K562 (cell line): Measurements from ENCODE around the gene EFCC1. TPM values are rescaled to one million over a fixed set of nuclear protein-coding genes. Genes with fewer than 3 reads are reported as not detected.

Experiments
- ATAC-seq: fragments of 200-7000 bp; cut with Tn5 transposase; 3 replicates; pipeline ENCODE4 v1.9.1; 2020; ENCODE audit warnings: moderate library complexity
- BruUV-seq: library from RNA; stranded (reverse); fragments of 400-500 nt; replicated peaks from 2 replicates; lab custom pipeline; 2021; lab: Mats Ljungman, UMichigan
- CTCF ChIA-PET: fragments of 300-600 bp; formaldehyde crosslinking; extraction: SDS; loops from one replicate; lab custom pipeline; 2021; ENCODE audit warnings: low intra/inter-chr PET ratio; lab: Yijun Ruan, JAX
- POLR2A ChIA-PET: fragments of 300-600, 350-650 bp; sonication (Branson Sonifier 250); formaldehyde crosslinking; extraction: SDS; loops from one replicate; lab custom pipeline; 2021; ENCODE audit warnings: antibody characterized with exemption, inconsistent platforms; lab: Yijun Ruan, JAX
- DNase-seq, 4 experiments: peaks; one replicate each; pipeline versions ENCODE4 v3.0.0 to v3.0.0-alpha.2; 2011 to 2018; ENCODE audit warnings: low spot score in 3 of 4, mixed read lengths in 3 of 4; ENCODE audit errors: extremely low read depth in 1 of 4
- FAIRE-seq: peaks from 2 replicates; lab custom pipeline; 2011; peaks lifted over from hg19 to GRCh38; lab: Jason Lieb, UNC
- H2AFZ ChIP-seq: 2 replicates; pipeline ENCODE4 v1.6.0; 2011; ENCODE audit warnings: low read depth, low read length, control low read depth, inconsistent platforms
- H3K27ac ChIP-seq: fragments of 200-600 bp; 3 replicates; pipeline ENCODE4 v1.8.0; 2011; ENCODE audit warnings: low read depth, mild to moderate bottlenecking, control low read depth, inconsistent platforms, low read length, moderate library complexity, mixed read lengths; ENCODE audit errors: extremely low read depth
- H3K27me3 ChIP-seq, 2 experiments: fragments of 300-600 bp in 1 of 2; 2 replicates in 1 of 2; 3 replicates in 1 of 2; pipeline versions ENCODE4 v1.6.0 to v1.8.0; 2011; ENCODE audit warnings: inconsistent platforms in 2 of 2, low read length in 2 of 2, mild to moderate bottlenecking in 1 of 2, mixed read lengths in 1 of 2, moderate library complexity in 1 of 2; ENCODE audit not compliant: control insufficient read depth in 2 of 2, insufficient read depth in 2 of 2
- H3K36me3 ChIP-seq: fragments of 300-600 bp; 3 replicates; pipeline ENCODE4 v1.8.0; 2011; ENCODE audit warnings: mild to moderate bottlenecking, low read length, inconsistent platforms; ENCODE audit not compliant: control insufficient read depth, insufficient read depth
- H3K4me1 ChIP-seq, 2 experiments: fragments of 200-600 bp in 1 of 2; replicated peaks in 1 of 2; 2 replicates in 1 of 2; 3 replicates in 1 of 2; pipeline versions ENCODE4 v1.5.1 to v1.8.0; 2011; ENCODE audit warnings: inconsistent platforms in 2 of 2, low read length in 2 of 2, mild to moderate bottlenecking in 1 of 2, mixed read lengths in 1 of 2, moderate library complexity in 1 of 2; ENCODE audit not compliant: control insufficient read depth in 2 of 2, insufficient read depth in 2 of 2
- H3K4me2 ChIP-seq: 2 replicates; pipeline ENCODE4 v1.6.1; 2011; ENCODE audit warnings: low read length, control low read depth, inconsistent platforms, mixed read lengths; ENCODE audit not compliant: insufficient read depth
- H3K4me3 ChIP-seq: fragments of 200-600 bp; sonication (generic), shearing (Covaris generic); 2 replicates; pipeline ENCODE4 v1.5.1; 2016; ENCODE audit warnings: control low read depth, inconsistent platforms
- H3K79me2 ChIP-seq: fragments of 200-600 bp; 3 replicates; pipeline ENCODE4 v1.8.0; 2011; ENCODE audit warnings: low read length, inconsistent platforms; ENCODE audit not compliant: control insufficient read depth, insufficient read depth
- H3K9ac ChIP-seq, 2 experiments: 2 replicates each; pipeline versions ENCODE4 v1.6.0 to v1.6.1; 2011; ENCODE audit warnings: low read depth in 2 of 2, low read length in 2 of 2, control low read depth in 1 of 2, inconsistent platforms in 1 of 2, mild to moderate bottlenecking in 1 of 2, mixed read lengths in 1 of 2; ENCODE audit not compliant: insufficient read depth in 1 of 2
- H3K9me1 ChIP-seq: one replicate; pipeline ENCODE4 v1.6.0; 2011; ENCODE audit warnings: inconsistent platforms, mild to moderate bottlenecking, low read length, moderate library complexity; ENCODE audit not compliant: control insufficient read depth, insufficient read depth
- H3K9me3 ChIP-seq: replicated peaks from 2 replicates; pipeline ENCODE4 v1.5.1; 2011; ENCODE audit warnings: low read depth, low read length, inconsistent platforms; ENCODE audit not compliant: control insufficient read depth, insufficient read depth
- H4K20me1 ChIP-seq: replicated peaks from 2 replicates; pipeline ENCODE4 v1.6.1; 2011; ENCODE audit warnings: low read length, inconsistent platforms, mixed read lengths; ENCODE audit not compliant: control insufficient read depth, insufficient read depth
- ESRRB ChIP-seq: fragments of 250-450 bp; sonication (Bioruptor Pico); IDR thresholded peaks from 2 replicates; pipeline ENCODE4 v1.5.0; 2020; ENCODE audit warnings: mild to moderate bottlenecking, moderate library complexity, borderline replicate concordance
- ETS1 ChIP-seq: conservative IDR thresholded peaks from 2 replicates; pipeline ENCODE4 v1.6.1; 2011; ENCODE audit warnings: low read depth, mild to moderate bottlenecking, low read length; ENCODE audit not compliant: control insufficient read depth
- FOS ChIP-seq: IDR thresholded peaks from 3 replicates; pipeline ENCODE4 v1.6.1; 2011; ENCODE audit not compliant: insufficient read length; ENCODE audit errors: extremely low read depth
- HINFP ChIP-seq: fragments of 450-650 bp; conservative IDR thresholded peaks from 2 replicates; pipeline ENCODE4 v1.6.1; 2016; ENCODE audit warnings: missing genetic modification characterization, low read depth, mild to moderate bottlenecking, control low read depth, missing compliant biosample characterization
- NR4A1 ChIP-seq, 2 experiments: fragments of 250-450 bp in 1 of 2; fragments of 450-650 bp in 1 of 2; sonication (Bioruptor Pico) in 1 of 2; IDR thresholded peaks; 2 replicates each; pipeline versions ENCODE4 v1.4.0 to v1.6.1; 2016 to 2020; ENCODE audit warnings: mild to moderate bottlenecking in 2 of 2, missing compliant biosample characterization in 1 of 2, missing genetic modification characterization in 1 of 2, moderate library complexity in 1 of 2
- PCBP2 ChIP-seq: fragments of 200-400 bp; formaldehyde crosslinking; IDR thresholded peaks from 2 replicates; pipeline ENCODE4 v1.6.1; 2018; ENCODE audit warnings: low read length, low read depth, mild to moderate bottlenecking, moderate library complexity; ENCODE audit not compliant: poor library complexity, severe bottlenecking
- PHF8 ChIP-seq: fragments of 200-600 bp; sonication (generic); IDR thresholded peaks from 2 replicates; pipeline ENCODE4 v1.6.1; 2012; ENCODE audit warnings: mixed run types, mild to moderate bottlenecking, inconsistent platforms, low read length, moderate library complexity, borderline replicate concordance
- PML ChIP-seq: IDR thresholded peaks from 2 replicates; pipeline ENCODE4 v1.6.1; 2012; ENCODE audit warnings: low read length, inconsistent platforms
- POLR3G ChIP-seq: IDR thresholded peaks from 2 replicates; pipeline ENCODE4 v1.6.1; 2011; ENCODE audit not compliant: insufficient read length, insufficient replicate concordance; ENCODE audit errors: extremely low read depth
- PPARD ChIP-seq: fragments of 250-450 bp; sonication (Bioruptor Pico); IDR thresholded peaks from 2 replicates; pipeline ENCODE4 v1.8.0; 2022; ENCODE audit warnings: inconsistent platforms, mild to moderate bottlenecking, moderate library complexity
- SIN3B ChIP-seq: fragments of 450-650 bp; IDR thresholded peaks from 2 replicates; pipeline ENCODE4 v1.6.1; 2017; ENCODE audit warnings: low read depth, mild to moderate bottlenecking, moderate library complexity
- SIX5 ChIP-seq, 2 experiments: IDR thresholded peaks; 2 replicates each; pipeline ENCODE4 v1.6.1; 2011; ENCODE audit warnings: low read length in 2 of 2, borderline replicate concordance in 1 of 2, low read depth in 1 of 2, mild to moderate bottlenecking in 1 of 2, moderate library complexity in 1 of 2; ENCODE audit not compliant: insufficient read depth in 1 of 2
- THAP7 ChIP-seq: fragments of 250-450 bp; sonication (Bioruptor Pico); IDR thresholded peaks from 2 replicates; pipeline ENCODE4 v1.5.0; 2021
- ZNF277 ChIP-seq: fragments of 250-450 bp; sonication (Bioruptor Pico); IDR thresholded peaks from 2 replicates; pipeline ENCODE4 v1.8.0; 2022; ENCODE audit warnings: inconsistent platforms, mild to moderate bottlenecking, moderate library complexity, borderline replicate concordance
- ZNF57 ChIP-seq: fragments of 450-650 bp; formaldehyde crosslinking; IDR thresholded peaks from 2 replicates; pipeline ENCODE4 v1.4.0; 2020; ENCODE audit warnings: mild to moderate bottlenecking, moderate library complexity
- ZNF695 ChIP-seq: fragments of 450-650 bp; formaldehyde crosslinking; IDR thresholded peaks from 2 replicates; pipeline ENCODE4 v1.4.0; 2020; ENCODE audit warnings: mild to moderate bottlenecking, moderate library complexity
- WGBS: fragments of 100-300 bp; shearing (Covaris generic); methylation state at CpG from one replicate; pipeline ENCODE4 v1.1.6; 2016; ENCODE audit warnings: low coverage, mixed read lengths; ENCODE audit not compliant: insufficient coverage; ENCODE audit errors: missing lambda C conversion rate; 5-methylcytosine and 5-hydroxymethylcytosine counted together
- in situ Hi-C: fragments of 300-500 bp; cut with MboI; formaldehyde crosslinking; loops from 4 replicates; pipeline ENCODE4 v1.15.0; 2018; ENCODE audit warnings: inconsistent platforms, mixed read lengths
- intact Hi-C: fragments of 100-400 bp; cut with micrococcal nuclease; formaldehyde crosslinking; loops from 2 replicates; pipeline ENCODE4 v1.14.2; 2022
- polyA plus RNA-seq, 8 experiments: library from polyadenylated mRNA; depleted of rRNA in 4 of 8; stranded (reverse) in 5 of 8; unstranded in 3 of 8; fragments of >200 nt; fragmentation: Nextera tagmentation in 2 of 8; fragmentation: Illumina TruSeq in 1 of 8; extraction: Ambion mirVana in 2 of 8; extraction: Trizol in 1 of 8; gene quantifications; 2 replicates each; pipeline versions ENCODE4 v1.2.1 to v1.2.3, GENCODE V29; 2011 to 2014; ENCODE audit warnings: inconsistent platforms in 1 of 8, missing spikeins in 1 of 8
- total RNA-seq, 7 experiments: library from RNA; depleted of rRNA in 6 of 7; stranded (reverse); fragments of >200 nt in 6 of 7; fragmentation: Illumina TruSeq in 2 of 7; extraction: Trizol in 2 of 7; gene quantifications; 2 replicates each; pipeline versions ENCODE4 v1.2.1 to v1.2.3, GENCODE V29; 2011 to 2021; ENCODE audit warnings: low replicate concordance in 1 of 7

Gene EFCC1
- total and polyA plus RNA-seq, 9 of the 15 experiments (the other 6 are each of a cell fraction or from before 2014, with no cell fraction given) = not detected

- in situ Hi-C loops = no loop called here
- no peaks in the 10 kb centered on the region for H3K36me3 ChIP-seq
- POLR2A ChIA-PET = interaction anchor here (0.8 to 1.2 kb wide), 2 partner anchors 15 to 29 kb away, joined by 3 read pairs; no protein-coding TSS in a partner anchor
- H3K9me3 ChIP-seq = no peaks in the 10 kb centered on the region
- no peak overlapping the region for H3K9ac ChIP-seq
- H3K4me3 ChIP-seq = no peak overlapping the region
- FAIRE-seq (no peak), DNase-seq (no peak), ATAC-seq (no peak)
- intact Hi-C loops = no loop called here
- CTCF ChIA-PET = no interaction called here
- no peak overlapping the region for H2AFZ ChIP-seq
- H3K79me2 ChIP-seq = no peaks in the 10 kb centered on the region
- no peaks in the 10 kb centered on the region for H4K20me1 ChIP-seq
- H3K4me2 ChIP-seq = no peak overlapping the region
- H3K27ac ChIP-seq = no peak overlapping the region
- BruUV-seq = no TSS peak
- peaks cover 5 to 22% of the 10 kb centered on the region in 2 experiments; a peak in 4 of 5 replicates for H3K4me1 ChIP-seq
- WGBS = 10% methylated on average over 5 of the region's 5 CpGs
- no peaks in the 10 kb centered on the region for H3K9me1 ChIP-seq
- H3K27me3 ChIP-seq = peaks cover 5 to 28% of the 10 kb centered on the region in 2 experiments; a peak in 4 of 5 replicates
- TF ChIP-seq ESRRB (CRISPR knock-in tag) = no peak
- TF ChIP-seq ETS1 = no peak
- no peak for TF ChIP-seq NR4A1 (CRISPR knock-in tag; IDR thresholded peaks at IDR 0.05)
- TF ChIP-seq NR4A1 (tag; IDR thresholded peaks at IDR 0.05) = no peak
- no peak for TF ChIP-seq PML
- TF ChIP-seq THAP7 (CRISPR knock-in tag) = no peak
- no peak for TF ChIP-seq PPARD (CRISPR knock-in tag)
- TF ChIP-seq ZNF277 (CRISPR knock-in tag) = no peak
- no peak for TF ChIP-seq ZNF695 (CRISPR knock-in tag)
- no peak for TF ChIP-seq SIN3B
- no peak for TF ChIP-seq FOS
- no peak for TF ChIP-seq ZNF57 (CRISPR knock-in tag)
- TF ChIP-seq PHF8 = no peak
- TF ChIP-seq SIX5 (IDR thresholded peaks at IDR 0.05; ENCODE audit: borderline replicate concordance in 1 of 2, insufficient read depth in 1 of 2, low read depth in 1 of 2, low read length in 2 of 2) = no peak
- TF ChIP-seq PCBP2 = no peak
- no peak for TF ChIP-seq HINFP (tag)
- no peak for TF ChIP-seq POLR3G
These were observed 4.4 kb upstream of the EFCC1 start for GRCh38 chr3:128996726-128997125.
